HepG2 (cell line): ENCODE measurements around the gene FITM1. TPM values are rescaled to one million over a fixed set of nuclear protein-coding genes. Genes with fewer than 3 reads are reported as not detected.

Experiments
- AFF4 ChIP-seq: sonication (generic); formaldehyde crosslinking; IDR thresholded peaks from 2 replicates; pipeline ENCODE4 v1.4.0; 2020; ENCODE audit warnings: missing genetic modification reagents
- BCLAF1 ChIP-seq: fragments of 450-650 bp; IDR thresholded peaks from 2 replicates; pipeline ENCODE4 v1.6.1; 2017; ENCODE audit warnings: mild to moderate bottlenecking
- HCFC1 ChIP-seq: fragments of 150-350 bp; IDR thresholded peaks from 2 replicates; pipeline ENCODE4 v1.6.1; 2014; ENCODE audit warnings: low read depth, low read length
- KAT2B ChIP-seq: fragments of 150-350 bp; IDR thresholded peaks from 2 replicates; pipeline ENCODE4 v1.6.1; 2014; ENCODE audit warnings: low read depth, low read length, borderline replicate concordance
- KAT8 ChIP-seq: IDR thresholded peaks from 2 replicates; pipeline ENCODE4 v1.6.1; 2016; ENCODE audit warnings: missing genetic modification reagents, missing compliant biosample characterization
- NCOA5 ChIP-seq: sonication (generic); formaldehyde crosslinking; IDR thresholded peaks from 2 replicates; pipeline ENCODE4 v1.4.0; 2020; ENCODE audit warnings: missing genetic modification reagents
- PRDM10 ChIP-seq: sonication (generic); formaldehyde crosslinking; IDR thresholded peaks from 2 replicates; pipeline ENCODE4 v1.4.0; 2020; ENCODE audit warnings: low read depth, missing genetic modification reagents
- RELA ChIP-seq: sonication (generic); formaldehyde crosslinking; IDR thresholded peaks from 2 replicates; pipeline ENCODE4 v1.4.0; 2020; ENCODE audit warnings: missing genetic modification reagents
- RFX5 ChIP-seq: IDR thresholded peaks from 2 replicates; pipeline ENCODE4 v1.6.1; 2011; ENCODE audit warnings: low read depth, low read length, improper control_type of control experiment
- ZGPAT ChIP-seq: IDR thresholded peaks from 2 replicates; pipeline ENCODE4 v1.6.1; 2016; ENCODE audit warnings: mild to moderate bottlenecking
- ZNF431 ChIP-seq: sonication (generic); formaldehyde crosslinking; IDR thresholded peaks from 2 replicates; pipeline ENCODE4 v1.9.0; 2022; ENCODE audit warnings: missing genetic modification reagents, low read depth, mild to moderate bottlenecking, borderline replicate concordance
- ZNF512 ChIP-seq: sonication (generic); formaldehyde crosslinking; IDR thresholded peaks from 2 replicates; pipeline ENCODE4 v1.4.0; 2020; ENCODE audit warnings: mild to moderate bottlenecking, missing genetic modification reagents
- ZNF740 ChIP-seq: sonication (generic); formaldehyde crosslinking; IDR thresholded peaks from 2 replicates; pipeline ENCODE4 v1.4.0; 2020; ENCODE audit warnings: missing genetic modification reagents
- polyA plus RNA-seq, 8 experiments: library from polyadenylated mRNA; depleted of rRNA in 3 of 8; stranded (reverse) in 7 of 8; unstranded in 1 of 8; fragments of >200 nt; fragmentation: Illumina TruSeq in 4 of 8; extraction: Trizol in 4 of 8; gene quantifications; 2 replicates each; pipeline versions ENCODE4 v1.2.1 to v1.2.3, GENCODE V29; 2011 to 2016; ENCODE audit warnings: low read depth in 4 of 8, missing spikeins in 1 of 8, mixed read lengths in 1 of 8; ENCODE audit not compliant: insufficient read depth in 1 of 8
- total RNA-seq, 5 experiments: library from RNA; depleted of rRNA; stranded (reverse); fragments of >200 nt; fragmentation: Illumina TruSeq; extraction: Trizol; gene quantifications; 2 replicates each; pipeline ENCODE4 v1.2.3, GENCODE V29; 2016; ENCODE audit warnings: low read depth in 1 of 5

The FITM1 gene
- total and polyA plus RNA-seq, 2 of the 13 experiments (the other 11 are each of a cell fraction or from before 2014, with no cell fraction given): 2.7 to 5.8 TPM

GRCh38 chr14:24146978-24147760 is 16.7 kb downstream of the FITM1 start, which contains the start of gene RNF31 (continued):
- TF ChIP-seq ZGPAT (CRISPR knock-in tag) (peak; percentile 68), RFX5 (peak; percentile 26; the same call in 1 of the 2 replicates), KAT2B (no peak), HCFC1 (peak; percentile 6; the same call in 1 of the 2 replicates), BCLAF1 (no peak), ZNF740 (no peak), KAT8 (peak; percentile 84), PRDM10 (no peak), NCOA5 (CRISPR knock-in tag) (peak; percentile 25; the same call in 1 of the 2 replicates), ZNF512 (CRISPR knock-in tag) (no peak), AFF4 (CRISPR knock-in tag) (0 out of 2 replicates have a peak, but pooled peaks have one; percentile 8), ZNF431 (CRISPR knock-in tag) (no peak), RELA (no peak)
